Choroid plexus epithelial cell (primary cell): Measurements from ENCODE around the gene BCAS3.
A peak's percentile ranks its signal among the peaks of the same experiment; 100 is the strongest.
"Not testable (repeated sequence)": the region's sequence is repeated elsewhere in the genome, so short reads cannot be mapped to it uniquely, and the experiment has no call there.

Experiments
- DNase-seq: peaks from one replicate; pipeline ENCODE4 v3.0.0-alpha.2; 2010; ENCODE audit warnings: low read depth
- H3K4me3 ChIP-seq: 2 replicates; pipeline ENCODE4 v1.5.1; 2011; ENCODE audit warnings: low read depth, mild to moderate bottlenecking, control low read depth, low read length, moderate library complexity
- CTCF ChIP-seq: conservative IDR thresholded peaks from 2 replicates; pipeline ENCODE4 v1.5.1; 2011; ENCODE audit warnings: low read depth, mild to moderate bottlenecking, control low read depth, inconsistent platforms, low read length, moderate library complexity

The BCAS3 gene

GRCh38 chr17:61139219-61139618 is 461.6 kb downstream of the BCAS3 start:
- peak; percentile 88 for DNase-seq
- no peak overlapping the region for H3K4me3 ChIP-seq
- TF ChIP-seq CTCF: no peak

DNA sequence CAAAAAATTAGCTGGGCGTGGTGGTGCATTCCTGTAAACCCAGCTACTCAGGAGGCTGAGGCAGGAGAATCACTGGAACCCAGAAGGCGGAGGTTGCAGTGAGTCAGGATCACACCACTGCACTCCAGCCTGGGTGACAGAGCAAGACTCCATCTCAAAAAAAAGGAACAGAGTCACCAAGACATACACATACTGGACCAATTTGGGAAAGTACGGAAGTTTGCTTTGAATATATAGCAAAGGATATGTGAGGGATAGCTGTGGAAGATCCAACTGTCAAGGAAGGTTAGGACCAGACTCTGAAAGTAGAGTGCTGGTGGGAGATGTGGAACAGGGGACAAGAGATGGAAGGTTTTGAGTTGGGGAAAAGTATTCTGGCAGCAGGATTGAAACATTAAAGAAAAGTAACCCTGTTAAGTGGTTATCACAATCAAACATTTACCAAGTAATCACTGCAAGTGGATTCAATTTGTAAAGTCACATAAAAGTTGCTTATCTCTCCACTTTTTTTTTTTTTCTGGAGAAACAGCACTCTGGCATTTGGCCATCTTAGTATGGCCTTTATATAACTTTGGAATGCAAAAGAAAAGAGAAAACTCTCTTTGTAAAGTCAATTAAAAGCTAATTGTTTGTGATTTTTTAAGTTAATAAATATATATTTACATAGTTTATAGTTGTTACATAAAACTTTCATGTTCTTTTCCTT is 462.6 kb downstream of the BCAS3 start:
- no peak for TF ChIP-seq CTCF
- H3K4me3 ChIP-seq: no peak overlapping the region
- no peak for DNase-seq

DNA sequence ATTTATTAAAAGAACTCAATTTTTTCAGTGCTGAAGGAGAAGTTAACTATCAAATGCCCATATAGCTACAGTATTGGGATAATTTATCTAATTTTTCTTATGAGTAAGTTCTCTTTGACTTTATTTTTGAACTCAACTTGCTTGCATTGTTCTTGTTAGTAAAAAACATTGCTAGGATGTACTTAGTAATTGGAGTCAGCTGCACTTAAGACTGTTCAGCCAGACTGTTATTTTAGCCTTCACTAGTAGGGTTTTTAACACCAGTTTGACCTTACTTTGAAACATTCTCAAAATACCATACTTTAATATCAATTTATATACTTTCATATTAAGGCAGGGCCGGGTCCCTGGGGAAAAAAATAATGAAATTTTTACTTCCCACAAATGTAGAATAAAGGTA is 465.4 kb downstream of the BCAS3 start:
- no peak overlapping the region for H3K4me3 ChIP-seq
- no peak for TF ChIP-seq CTCF
- peak; percentile 30 for DNase-seq

- TF ChIP-seq CTCF: no peak
- no peak overlapping the region for H3K4me3 ChIP-seq
- peak; percentile 44 for DNase-seq
Measured at GRCh38 chr17:61144137-61144536, 466.5 kb downstream of the BCAS3 start.

- no peak overlapping the region for H3K4me3 ChIP-seq
- TF ChIP-seq CTCF: no peak
- peak; percentile 28 for DNase-seq
Measured at GRCh38 chr17:61144617-61145564, 467.2 kb downstream of the BCAS3 start.

GRCh38 chr17:61146833-61147232 is 469.2 kb downstream of the BCAS3 start:
- not testable (repeated sequence) for DNase-seq, H3K4me3 ChIP-seq

- TF ChIP-seq CTCF: no peak
- DNase-seq: no peak
- H3K4me3 ChIP-seq: no peak overlapping the region
Measured at GRCh38 chr17:61149106-61149825, 471.6 kb downstream of the BCAS3 start.
